Tibial nerve (tissue), 4 donors: ENCODE measurements around the gene COL4A5. TPM values are rescaled to one million over a fixed set of nuclear protein-coding genes. Genes with fewer than 3 reads are reported as not detected.

Experiments used
- DNase-seq, 2 donors: peaks; one replicate each; pipeline ENCODE4 v3.0.0-alpha.2; 2019; ENCODE audit warnings: low spot score in 2 of 2
- H3K27ac ChIP-seq, 4 donors: fragments of 200-600 bp; sonication (generic) in 3 of 4; one replicate each; pipeline ENCODE4 v1.5.1; 2017 to 2019; ENCODE audit warnings: mild to moderate bottlenecking in 1 of 4
- H3K27me3 ChIP-seq, 2 donors: fragments of 200-600 bp; sonication (generic) in 1 of 2; one replicate each; pipeline versions ENCODE4 v1.5.1 to v1.6.0; 2017 to 2019
- H3K36me3 ChIP-seq, 3 donors: fragments of 200-600 bp; sonication (generic); one replicate each; pipeline ENCODE4 v1.5.1; 2018 to 2019
- H3K4me1 ChIP-seq, 4 donors: fragments of 200-600 bp; sonication (generic) in 3 of 4; one replicate each; pipeline ENCODE4 v1.5.1; 2017 to 2019
- H3K4me3 ChIP-seq, 4 donors: fragments of 200-600 bp; sonication (generic) in 3 of 4; one replicate each; pipeline ENCODE4 v1.5.1; 2017 to 2019; ENCODE audit warnings: mild to moderate bottlenecking in 1 of 4, moderate library complexity in 1 of 4
- H3K9me3 ChIP-seq, 4 donors: fragments of 200-600 bp; sonication (generic) in 3 of 4; one replicate each; pipeline ENCODE4 v1.5.1; 2017 to 2019
- EP300 ChIP-seq, 2 donors: sonication (generic); formaldehyde crosslinking; IDR thresholded peaks; one replicate each; pipeline ENCODE4 v1.6.1; 2017; ENCODE audit warnings: antibody characterized with exemption in 2 of 2, mild to moderate bottlenecking in 1 of 2
- POLR2A ChIP-seq, 2 donors: fragments of 450-650 bp; IDR thresholded peaks; one replicate each; pipeline ENCODE4 v1.6.1; 2017; ENCODE audit warnings: antibody characterized with exemption in 2 of 2, mild to moderate bottlenecking in 2 of 2, moderate library complexity in 2 of 2
- WGBS, 2 donors: methylation state at CpG; one replicate each; pipeline ENCODE4 v1.1.5; 2018; 5-methylcytosine and 5-hydroxymethylcytosine counted together
- total RNA-seq, 4 donors: library from RNA; depleted of rRNA; stranded (reverse); fragments of >200 nt; gene quantifications; one replicate each; pipeline ENCODE4 v1.1.0, GENCODE V29; 2016
- TF ChIP-seq, protein P1 (sequence below), 5 experiments: fragments of 200-600 bp in 3 of 5; fragments of 450-650 bp in 2 of 5; sonication (generic) in 3 of 5; IDR thresholded peaks; one replicate each; pipeline ENCODE4 v1.5.1; 2016 to 2019; ENCODE audit warnings: antibody characterized with exemption in 5 of 5, mild to moderate bottlenecking in 3 of 5, moderate library complexity in 2 of 5

COL4A5 gene
- total RNA-seq, 4 donors from 2014 or later: 7.4 to 24.9 (median 15.7) TPM

DNA sequence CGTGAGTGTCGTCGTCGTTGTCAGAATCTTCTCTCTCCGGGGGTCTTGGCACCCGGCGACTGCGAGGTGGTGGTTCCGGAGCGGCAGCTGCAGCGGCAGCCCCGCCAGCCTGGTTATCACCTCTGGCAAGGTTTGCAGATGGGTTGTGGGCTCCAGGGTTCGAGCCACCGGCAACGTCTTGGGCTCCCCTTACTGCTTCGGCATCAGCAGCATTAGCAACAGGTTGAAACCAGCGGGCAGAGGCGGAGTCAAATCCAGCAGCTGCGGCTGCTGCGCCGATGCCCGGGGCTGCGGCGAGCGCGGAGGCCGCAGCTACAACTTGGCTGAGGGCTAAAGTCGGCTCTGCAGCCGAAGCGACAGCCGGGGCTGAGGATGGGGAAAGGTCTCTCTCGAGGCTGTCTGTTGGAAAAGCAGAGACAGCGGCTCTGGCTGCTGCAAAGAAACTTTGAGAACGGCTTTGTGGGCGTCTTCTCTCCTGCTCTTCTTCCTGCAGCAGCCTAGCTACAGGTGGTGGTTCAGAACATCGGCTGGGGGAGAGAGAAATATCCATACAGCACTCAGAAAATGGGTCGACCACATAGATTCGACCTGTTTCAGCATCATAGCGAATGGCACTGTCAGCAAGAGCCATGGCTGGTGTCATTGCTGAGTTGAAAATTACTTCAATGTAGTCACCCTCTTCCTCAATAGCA, 293.1 kb downstream of the COL4A5 start:
- DNase-seq: no peak
- no peaks in the 10 kb centered on the region for H3K36me3 ChIP-seq
- H3K4me1 ChIP-seq: peaks cover 0 to 15% (median 0%) of the 10 kb centered on the region in 4 donors
- H3K27ac ChIP-seq: no peak overlapping the region
- no peaks in the 10 kb centered on the region for H3K9me3 ChIP-seq
- peaks cover 0 to 87% of the 10 kb centered on the region in 2 donors for H3K27me3 ChIP-seq
- TF ChIP-seq, protein P1, sequence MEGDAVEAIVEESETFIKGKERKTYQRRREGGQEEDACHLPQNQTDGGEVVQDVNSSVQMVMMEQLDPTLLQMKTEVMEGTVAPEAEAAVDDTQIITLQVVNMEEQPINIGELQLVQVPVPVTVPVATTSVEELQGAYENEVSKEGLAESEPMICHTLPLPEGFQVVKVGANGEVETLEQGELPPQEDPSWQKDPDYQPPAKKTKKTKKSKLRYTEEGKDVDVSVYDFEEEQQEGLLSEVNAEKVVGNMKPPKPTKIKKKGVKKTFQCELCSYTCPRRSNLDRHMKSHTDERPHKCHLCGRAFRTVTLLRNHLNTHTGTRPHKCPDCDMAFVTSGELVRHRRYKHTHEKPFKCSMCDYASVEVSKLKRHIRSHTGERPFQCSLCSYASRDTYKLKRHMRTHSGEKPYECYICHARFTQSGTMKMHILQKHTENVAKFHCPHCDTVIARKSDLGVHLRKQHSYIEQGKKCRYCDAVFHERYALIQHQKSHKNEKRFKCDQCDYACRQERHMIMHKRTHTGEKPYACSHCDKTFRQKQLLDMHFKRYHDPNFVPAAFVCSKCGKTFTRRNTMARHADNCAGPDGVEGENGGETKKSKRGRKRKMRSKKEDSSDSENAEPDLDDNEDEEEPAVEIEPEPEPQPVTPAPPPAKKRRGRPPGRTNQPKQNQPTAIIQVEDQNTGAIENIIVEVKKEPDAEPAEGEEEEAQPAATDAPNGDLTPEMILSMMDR (IDR thresholded peaks at IDR 0.05): no peak
- TF ChIP-seq POLR2A (IDR thresholded peaks at IDR 0.05): no peak
- TF ChIP-seq EP300 (IDR thresholded peaks at IDR 0.05): no peak
- 8 to 31% methylated on average over 14 to 37 of the region's 39 CpGs for WGBS, 2 donors
- H3K4me3 ChIP-seq: peak overlapping the region in 1 of 4 donors; percentile 26

- Histone ChIP-seq H3K27ac (no peak overlapping the region), H3K9me3 (no peaks in the 10 kb centered on the region), H3K4me3 (no peak overlapping the region), H3K36me3 (no peaks in the 10 kb centered on the region), H3K27me3 (peaks cover 0 to 90% of the 10 kb centered on the region in 2 donors), H3K4me1 (peaks cover 0 to 15% (median 0%) of the 10 kb centered on the region in 4 donors)
- TF ChIP-seq POLR2A (IDR thresholded peaks at IDR 0.05) (no peak), EP300 (IDR thresholded peaks at IDR 0.05) (no peak)
- TF ChIP-seq, protein P1 (IDR thresholded peaks at IDR 0.05): no peak
- no peak for DNase-seq
- WGBS, 2 donors: 75 to 78% methylated on average over 7 of the region's 7 CpGs
Measured at GRCh38 chrX:108734426-108734825, 294.8 kb downstream of the COL4A5 start.

- Histone ChIP-seq H3K27ac (peak overlapping the region in 1 of 4 donors; percentile 67), H3K4me1 (peaks cover 0 to 15% (median 0%) of the 10 kb centered on the region in 4 donors), H3K4me3 (peak overlapping the region in 2 of 4 donors; percentile 21 to 58), H3K9me3 (no peaks in the 10 kb centered on the region), H3K27me3 (peaks cover 0 to 91% of the 10 kb centered on the region in 2 donors), H3K36me3 (no peaks in the 10 kb centered on the region)
- TF ChIP-seq EP300 (IDR thresholded peaks at IDR 0.05): no peak
- TF ChIP-seq, protein P1 (IDR thresholded peaks at IDR 0.05): no peak
- no peak for DNase-seq
- 47% methylated on average over 18 of the region's 36 CpGs; no CpG with 5 or more reads in 1 of the 2 donors for WGBS, 2 donors
Measured at GRCh38 chrX:108735091-108735678, 295.5 kb downstream of the COL4A5 start.

- peak overlapping the region in 1 of 4 donors; percentile 67 for H3K27ac ChIP-seq
- no peaks in the 10 kb centered on the region for H3K9me3 ChIP-seq
- peaks cover 0 to 15% (median 0%) of the 10 kb centered on the region in 4 donors for H3K4me1 ChIP-seq
- H3K36me3 ChIP-seq: no peaks in the 10 kb centered on the region
- peaks cover 0 to 93% of the 10 kb centered on the region in 2 donors for H3K27me3 ChIP-seq
- H3K4me3 ChIP-seq: peak overlapping the region; percentile 21 to 58 (median 28)
- no peak for TF ChIP-seq EP300 (IDR thresholded peaks at IDR 0.05)
- no peak for TF ChIP-seq POLR2A (IDR thresholded peaks at IDR 0.05)
- TF ChIP-seq, protein P1 (IDR thresholded peaks at IDR 0.05): no peak
- no peak for DNase-seq
- 3 to 44% methylated on average over 8 to 62 of the region's 82 CpGs for WGBS, 2 donors
Measured at GRCh38 chrX:108735679-108736508, 296.3 kb downstream of the COL4A5 start.
